Smooth muscle cell (in vitro differentiated cells): ENCODE data around the gene ARMC9. TPM values are rescaled to one million over a fixed set of nuclear protein-coding genes. Genes with fewer than 3 reads are reported as not detected.

Experiments
- DNase-seq: peaks from one replicate; lab custom pipeline; 2025; ENCODE audit not compliant: unreplicated experiment; lab: John Stamatoyannopoulos, UW
- H2AFZ ChIP-seq: fragments of 200-600 bp; sonication (generic); 2 replicates; pipeline ENCODE4 v1.6.0; 2016; ENCODE audit warnings: antibody characterized with exemption, low read depth, mild to moderate bottlenecking
- H3F3A ChIP-seq: fragments of 200-600 bp; sonication (generic); 2 replicates; pipeline ENCODE4 v1.6.0; 2017; ENCODE audit warnings: antibody characterized with exemption, low read depth
- H3K27ac ChIP-seq: fragments of 200-600 bp; sonication (generic); 2 replicates; pipeline ENCODE4 v1.5.1; 2016; ENCODE audit warnings: low read depth, mild to moderate bottlenecking
- H3K27me3 ChIP-seq: fragments of 200-600 bp; sonication (generic); 2 replicates; pipeline ENCODE4 v1.6.1; 2016; ENCODE audit warnings: low read depth, mild to moderate bottlenecking
- H3K36me3 ChIP-seq: fragments of 200-600 bp; sonication (generic); 2 replicates; pipeline ENCODE4 v1.5.1; 2016; ENCODE audit warnings: low read depth
- H3K4me1 ChIP-seq: fragments of 200-600 bp; sonication (generic); 2 replicates; pipeline ENCODE4 v1.5.1; 2016; ENCODE audit warnings: low read depth
- H3K4me2 ChIP-seq: fragments of 200-600 bp; sonication (generic); 2 replicates; pipeline ENCODE4 v1.6.0; 2016; ENCODE audit warnings: mild to moderate bottlenecking
- H3K4me3 ChIP-seq: fragments of 200-600 bp; sonication (generic); 2 replicates; pipeline ENCODE4 v1.5.1; 2016; ENCODE audit warnings: mild to moderate bottlenecking
- H3K79me2 ChIP-seq: fragments of 200-600 bp; sonication (generic); 2 replicates; pipeline ENCODE4 v1.6.0; 2016; ENCODE audit warnings: low read depth, mild to moderate bottlenecking
- H3K9ac ChIP-seq: fragments of 200-600 bp; sonication (generic); 2 replicates; pipeline ENCODE4 v1.6.0; 2016; ENCODE audit warnings: low read depth
- H3K9me3 ChIP-seq: fragments of 200-600 bp; sonication (generic); replicated peaks from 2 replicates; pipeline ENCODE4 v1.5.1; 2016; ENCODE audit warnings: low read depth
- H4K20me1 ChIP-seq: fragments of 200-600 bp; sonication (generic); 2 replicates; pipeline ENCODE4 v1.6.0; 2016; ENCODE audit warnings: low read depth
- WGBS: methylation state at CpG from one replicate; pipeline ENCODE4 v1.1.7; 2016; ENCODE audit warnings: low lambda C conversion rate; 5-methylcytosine and 5-hydroxymethylcytosine counted together
- polyA plus RNA-seq: library from polyadenylated mRNA; unstranded; fragments of >200 nt; fragmentation: Nextera tagmentation; extraction: Ambion mirVana; gene quantifications from 2 replicates; pipeline ENCODE4 v1.2.1, GENCODE V29; 2016
- total RNA-seq: library from RNA; depleted of rRNA; stranded (reverse); fragments of >200 nt; gene quantifications from 2 replicates; pipeline ENCODE4 v1.2.3, GENCODE V29; 2014
- TF ChIP-seq, protein P1 (sequence below): fragments of 200-600 bp; sonication (generic); IDR thresholded peaks from 2 replicates; pipeline ENCODE4 v1.5.1; 2017; ENCODE audit warnings: borderline replicate concordance, mild to moderate bottlenecking, antibody characterized with exemption; ENCODE audit not compliant: insufficient read depth, poor library complexity, severe bottlenecking

ARMC9 gene
- total and polyA plus RNA-seq, 2 experiments from 2014 or later, result 34.7 to 51.0 TPM

GRCh38 chr2:231380307-231380706 is 181.9 kb downstream of the ARMC9 start:
- no peaks in the 10 kb centered on the region for H3K4me1 ChIP-seq
- H3K36me3 ChIP-seq, result no peaks in the 10 kb centered on the region
- 89% methylated on average over 10 of the region's 10 CpGs for WGBS
- no peaks in the 10 kb centered on the region for H3K79me2 ChIP-seq
- no peak overlapping the region for H3K4me3 ChIP-seq
- H3K9ac ChIP-seq, result no peak overlapping the region
- DNase-seq, result no peak
- H4K20me1 ChIP-seq, result no peaks in the 10 kb centered on the region
- no peak overlapping the region for H3K27ac ChIP-seq
- TF ChIP-seq, protein P1, sequence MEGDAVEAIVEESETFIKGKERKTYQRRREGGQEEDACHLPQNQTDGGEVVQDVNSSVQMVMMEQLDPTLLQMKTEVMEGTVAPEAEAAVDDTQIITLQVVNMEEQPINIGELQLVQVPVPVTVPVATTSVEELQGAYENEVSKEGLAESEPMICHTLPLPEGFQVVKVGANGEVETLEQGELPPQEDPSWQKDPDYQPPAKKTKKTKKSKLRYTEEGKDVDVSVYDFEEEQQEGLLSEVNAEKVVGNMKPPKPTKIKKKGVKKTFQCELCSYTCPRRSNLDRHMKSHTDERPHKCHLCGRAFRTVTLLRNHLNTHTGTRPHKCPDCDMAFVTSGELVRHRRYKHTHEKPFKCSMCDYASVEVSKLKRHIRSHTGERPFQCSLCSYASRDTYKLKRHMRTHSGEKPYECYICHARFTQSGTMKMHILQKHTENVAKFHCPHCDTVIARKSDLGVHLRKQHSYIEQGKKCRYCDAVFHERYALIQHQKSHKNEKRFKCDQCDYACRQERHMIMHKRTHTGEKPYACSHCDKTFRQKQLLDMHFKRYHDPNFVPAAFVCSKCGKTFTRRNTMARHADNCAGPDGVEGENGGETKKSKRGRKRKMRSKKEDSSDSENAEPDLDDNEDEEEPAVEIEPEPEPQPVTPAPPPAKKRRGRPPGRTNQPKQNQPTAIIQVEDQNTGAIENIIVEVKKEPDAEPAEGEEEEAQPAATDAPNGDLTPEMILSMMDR, result no peak
- peaks cover 14% of the 10 kb centered on the region for H3K27me3 ChIP-seq
- no peaks in the 10 kb centered on the region for H3F3A ChIP-seq
- no peaks in the 10 kb centered on the region for H3K9me3 ChIP-seq
- no peak overlapping the region for H2AFZ ChIP-seq
- H3K4me2 ChIP-seq, result no peak overlapping the region

- H3K9ac ChIP-seq, result no peak overlapping the region
- no peak overlapping the region for H3K27ac ChIP-seq
- H3F3A ChIP-seq, result no peaks in the 10 kb centered on the region
- H3K36me3 ChIP-seq, result no peaks in the 10 kb centered on the region
- H4K20me1 ChIP-seq, result no peaks in the 10 kb centered on the region
- H3K79me2 ChIP-seq, result no peaks in the 10 kb centered on the region
- TF ChIP-seq, protein P1, result no peak
- H3K27me3 ChIP-seq, result peaks cover 5% of the 10 kb centered on the region
- no peak overlapping the region for H2AFZ ChIP-seq
- WGBS, result 95% methylated on average over 3 of the region's 5 CpGs
- no peak for DNase-seq
- H3K4me1 ChIP-seq, result no peaks in the 10 kb centered on the region
- no peak overlapping the region for H3K4me2 ChIP-seq
- no peak overlapping the region for H3K4me3 ChIP-seq
- no peaks in the 10 kb centered on the region for H3K9me3 ChIP-seq
Measured at GRCh38 chr2:231380991-231381847, 182.8 kb downstream of the ARMC9 start.

DNA sequence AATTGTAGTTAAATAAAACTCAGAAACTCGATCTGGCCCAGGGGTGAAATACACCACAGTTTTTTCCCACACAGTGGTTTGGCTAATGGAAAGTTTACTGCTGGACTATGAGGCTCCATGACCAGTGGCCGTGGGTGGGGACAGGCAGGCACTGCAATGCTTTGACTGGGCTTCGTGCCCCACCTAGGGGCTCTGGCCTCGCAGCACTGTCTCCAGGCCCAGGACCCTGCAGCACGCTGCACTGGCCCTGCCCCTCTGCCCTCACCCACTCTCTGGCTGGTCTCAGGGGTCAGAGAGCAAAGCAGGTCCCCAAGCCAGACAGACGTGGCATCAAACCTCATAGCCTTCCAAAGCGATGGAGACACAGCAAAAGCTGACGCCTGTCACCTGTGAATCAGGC is 183.7 kb downstream of the ARMC9 start:
- Histone ChIP-seq H3K9me3 (no peaks in the 10 kb centered on the region), H3K27ac (no peak overlapping the region), H3K4me3 (no peak overlapping the region), H2AFZ (no peak overlapping the region), H3K9ac (no peak overlapping the region), H3K4me2 (no peak overlapping the region), H3K36me3 (no peaks in the 10 kb centered on the region), H4K20me1 (no peaks in the 10 kb centered on the region), H3K79me2 (no peaks in the 10 kb centered on the region), H3K27me3 (no peaks in the 10 kb centered on the region), H3F3A (no peaks in the 10 kb centered on the region), H3K4me1 (no peaks in the 10 kb centered on the region)
- 88% methylated on average over 8 of the region's 8 CpGs for WGBS
- TF ChIP-seq, protein P1, result no peak
- no peak for DNase-seq
